ENCODE results near the gene TMEM59L.

TMEM59L gene

DNA sequence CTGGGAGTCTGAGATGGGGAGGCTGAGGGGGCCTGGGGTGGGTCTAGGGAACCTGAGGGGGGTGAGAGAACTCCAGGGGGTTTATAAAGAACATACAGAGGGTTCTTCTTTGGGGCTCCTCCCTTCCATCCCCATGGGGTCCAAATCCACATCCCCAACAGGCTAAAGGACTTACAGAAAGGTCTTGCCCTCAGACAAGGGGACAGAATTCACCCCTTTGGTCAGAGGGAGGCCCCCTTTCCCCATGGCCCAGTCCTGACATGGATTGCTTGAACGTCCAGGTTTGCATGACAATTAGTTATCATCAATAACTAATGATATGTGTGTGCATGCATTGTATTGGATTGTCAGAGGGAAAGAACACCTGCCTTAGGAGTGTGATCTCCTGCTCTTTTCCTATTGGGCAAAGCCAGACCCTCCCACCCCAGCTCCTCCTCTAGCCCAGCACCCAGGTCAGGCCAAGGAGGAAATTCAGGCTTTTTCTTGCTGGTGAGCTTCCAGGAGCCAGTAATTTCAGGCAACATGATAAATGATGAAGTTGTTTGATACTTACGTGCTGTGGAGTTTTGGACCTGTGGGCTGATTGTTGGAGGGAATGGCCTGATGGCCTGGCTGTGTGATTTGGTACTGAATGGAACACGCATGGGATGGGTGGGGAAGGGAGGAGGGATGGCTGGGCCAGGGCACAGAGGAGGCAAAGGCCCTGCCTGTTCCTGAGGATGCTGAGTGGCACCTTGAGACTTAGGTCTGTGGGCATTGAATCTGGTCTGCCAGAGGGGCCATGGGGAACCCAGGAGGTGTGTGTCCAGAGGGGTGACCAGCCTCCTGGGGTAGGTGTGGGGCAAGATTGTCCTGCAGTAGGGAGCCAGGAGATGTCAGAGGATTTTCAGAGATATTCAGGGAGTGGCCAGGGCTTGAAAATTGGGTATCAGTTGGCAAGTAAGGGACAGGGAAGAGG is 25.3 kb downstream of the TMEM59L start:
- DNase-seq (ENCODE audit: low read depth): no peak

DNA sequence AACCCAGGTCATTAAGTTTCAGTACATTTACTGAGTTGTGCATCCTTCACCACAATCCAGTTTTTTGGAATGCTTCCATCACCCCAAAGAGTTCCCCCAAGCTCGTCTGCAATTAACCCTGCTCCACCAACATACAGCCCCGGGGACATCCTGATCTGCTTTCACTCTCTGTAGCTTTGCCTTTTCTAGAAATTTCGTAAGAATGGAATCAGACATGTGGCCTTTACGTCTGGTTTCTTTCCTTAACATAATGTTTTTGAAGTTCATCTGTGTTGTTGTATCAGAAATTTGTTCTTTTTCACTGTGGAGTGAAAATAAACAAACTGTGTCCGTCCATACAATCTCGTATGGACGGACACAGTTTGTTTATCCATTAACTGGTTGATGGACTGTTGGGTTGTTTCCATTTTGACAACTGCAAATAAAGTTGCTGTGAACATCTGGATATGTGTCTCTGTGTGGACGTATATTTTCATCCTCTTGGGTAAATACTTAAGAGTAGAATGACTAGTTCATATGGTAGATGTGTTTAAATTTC is 27.1 kb downstream of the TMEM59L start:
- DNase-seq (ENCODE audit: low read depth): no peak

DNA sequence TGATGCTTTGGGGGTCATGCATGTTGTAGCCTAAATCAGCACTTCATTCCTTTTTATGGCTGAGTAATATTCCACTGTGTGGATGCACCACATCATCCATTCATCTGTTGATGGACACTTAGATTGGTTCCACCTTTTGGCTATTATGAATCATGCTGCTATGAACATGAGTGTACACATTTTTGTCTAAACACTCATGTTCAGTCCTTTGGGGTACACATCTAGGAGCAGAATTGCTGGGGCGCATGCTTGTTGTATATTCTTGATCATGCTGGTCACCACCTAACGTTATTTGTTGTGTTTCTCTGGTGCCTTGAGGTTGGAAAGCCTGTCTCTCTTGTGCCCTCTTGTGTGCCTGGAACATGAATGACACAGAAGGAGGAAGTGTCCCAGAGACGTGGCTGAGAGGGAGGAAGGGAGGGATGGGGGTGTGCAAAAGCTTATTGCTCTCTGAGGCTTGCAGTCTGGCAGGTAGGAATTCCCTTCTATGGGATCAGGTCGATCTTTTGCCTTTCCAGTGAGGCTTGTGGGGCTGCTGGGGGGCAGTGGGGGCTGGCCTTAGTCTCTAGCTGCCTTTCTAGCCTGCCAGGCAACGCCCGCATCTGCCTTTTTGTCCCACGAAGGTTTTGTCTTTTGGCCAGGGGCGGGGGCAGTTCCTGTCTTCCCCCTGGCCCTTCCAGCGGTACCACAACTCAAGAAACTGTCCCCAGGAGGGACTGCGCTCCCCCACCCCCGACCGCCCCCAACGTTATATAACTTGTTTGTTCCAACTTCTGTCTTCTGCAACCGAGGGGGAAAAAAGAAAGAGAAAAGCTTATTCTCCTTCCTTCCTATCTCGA is 31.7 kb downstream of the TMEM59L start:
- DNase-seq (ENCODE audit: low read depth): no peak

DNA sequence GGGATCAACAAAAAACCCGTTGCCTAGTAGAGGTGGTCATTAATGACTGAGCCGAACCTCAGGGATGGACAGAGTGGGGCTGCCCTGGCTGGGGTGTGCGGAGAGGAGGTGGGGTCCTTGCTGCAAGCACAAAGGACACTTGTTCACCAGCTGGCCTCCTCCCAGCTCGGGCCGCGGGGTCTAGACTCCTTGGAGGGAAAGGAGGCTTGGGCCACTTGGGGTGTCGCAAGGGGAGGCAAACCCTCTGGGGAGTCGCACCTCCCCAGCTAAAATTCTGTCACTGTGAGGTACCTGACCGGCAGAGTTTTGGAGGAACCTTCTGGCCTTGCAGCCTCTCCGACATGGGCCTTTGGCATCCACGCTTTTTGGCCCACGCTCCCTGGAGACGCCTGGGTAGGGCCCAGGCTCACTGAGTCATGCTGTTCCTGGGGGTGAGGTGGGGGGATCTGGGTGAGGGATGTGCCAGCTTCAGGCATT is 32.4 kb downstream of the TMEM59L start:
- DNase-seq (ENCODE audit: low read depth): no peak

DNA sequence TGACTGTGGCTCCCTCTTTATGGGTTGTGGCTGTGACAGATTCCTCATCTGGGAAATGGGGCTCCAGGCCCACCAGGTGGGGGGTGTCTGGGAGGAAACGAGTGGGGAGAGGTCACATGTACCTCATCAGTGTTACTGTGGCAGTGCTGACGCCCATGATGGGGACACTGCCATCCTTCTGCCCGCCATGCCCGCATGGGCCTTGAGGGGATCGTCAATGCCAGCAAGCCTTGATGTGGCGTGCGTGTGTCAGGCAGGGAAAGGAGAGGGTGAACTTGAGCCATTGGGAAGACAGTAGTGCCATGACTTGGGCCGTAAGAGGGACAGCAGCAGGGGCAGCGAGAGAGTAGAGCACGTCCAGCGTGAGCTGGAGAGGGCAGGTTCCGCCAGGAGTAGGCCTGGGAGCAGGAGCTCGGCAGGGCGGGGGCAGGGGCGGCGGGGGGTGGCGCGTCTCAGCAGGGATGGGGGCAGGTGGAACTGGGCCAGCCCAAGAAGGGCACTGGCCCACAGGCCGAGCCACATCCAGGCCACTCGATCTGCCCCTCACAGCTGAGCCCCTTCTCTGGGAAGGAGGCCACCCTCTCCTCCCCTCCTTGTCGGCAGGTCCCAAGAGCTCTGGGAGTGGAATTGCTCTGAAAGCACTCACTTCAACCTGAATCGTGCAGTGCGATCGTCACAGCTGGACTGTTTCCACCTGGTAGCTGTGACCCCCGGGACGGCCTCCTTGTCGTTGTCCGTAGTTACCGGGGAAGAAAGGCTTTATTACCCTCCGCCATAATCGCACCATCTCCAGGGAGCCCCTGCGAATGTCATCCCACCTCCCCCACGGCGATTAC is 34.1 kb downstream of the TMEM59L start:
- no peak for DNase-seq (ENCODE audit: low read depth)

DNA sequence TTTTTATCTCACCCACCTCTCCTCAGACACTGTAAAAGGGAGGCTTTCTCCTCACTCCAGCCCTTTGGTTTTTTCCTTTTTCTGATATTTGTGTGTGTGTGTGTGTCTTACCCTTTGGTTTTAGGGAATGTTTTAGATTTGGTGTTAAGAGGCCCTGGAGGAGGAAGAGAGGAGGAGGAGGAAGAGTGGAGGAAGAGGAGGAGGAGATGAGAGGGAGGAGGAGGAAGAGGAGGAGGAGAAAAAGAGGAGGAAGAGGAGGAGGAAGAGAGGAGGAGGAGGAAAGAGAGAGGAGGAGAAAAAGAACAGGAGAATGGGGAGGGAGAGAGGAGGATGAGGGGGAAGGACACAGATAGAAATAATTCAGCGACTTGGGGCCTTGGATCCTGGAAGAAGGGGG is 34.7 kb downstream of the TMEM59L start:
- DNase-seq (ENCODE audit: low read depth): no peak

DNA sequence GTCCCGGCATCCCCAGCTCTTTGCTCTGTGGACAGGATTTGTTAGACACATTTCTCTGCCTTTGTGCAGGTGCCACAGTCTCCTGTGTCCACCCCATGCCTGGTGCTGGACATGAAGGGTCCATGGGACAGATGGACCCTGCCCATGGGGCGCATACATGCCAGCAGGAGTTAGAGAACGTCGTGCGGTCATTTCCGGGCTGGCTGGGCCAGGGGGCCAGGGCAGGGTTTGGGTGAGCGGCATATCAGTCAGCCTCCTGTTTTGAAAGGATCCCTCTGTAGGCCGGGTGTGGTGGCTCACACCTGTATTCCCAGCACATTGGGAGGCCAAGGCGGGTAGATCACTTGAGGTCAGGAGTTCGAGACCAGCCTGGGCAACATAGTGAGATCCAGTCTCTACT is 35.1 kb downstream of the TMEM59L start:
- DNase-seq (ENCODE audit: low read depth): no peak

DNA sequence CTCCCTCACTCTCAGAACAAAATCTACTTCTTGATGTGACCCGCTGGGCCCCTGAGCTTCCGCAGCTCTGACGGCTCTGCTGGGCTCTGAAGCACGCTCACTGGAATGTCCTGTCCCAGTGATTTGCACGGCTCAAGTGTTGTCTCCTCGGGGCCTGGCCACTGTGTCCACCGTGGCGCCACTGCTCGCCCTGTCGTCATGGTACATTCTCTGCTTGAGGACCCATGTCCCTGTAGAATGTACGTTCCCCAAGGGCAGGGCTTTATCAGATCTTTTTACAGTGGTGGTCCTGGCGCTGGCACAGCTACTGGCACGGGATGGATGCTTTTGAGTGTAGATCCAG is 36.3 kb downstream of the TMEM59L start:
- DNase-seq (ENCODE audit: low read depth): no peak

DNA sequence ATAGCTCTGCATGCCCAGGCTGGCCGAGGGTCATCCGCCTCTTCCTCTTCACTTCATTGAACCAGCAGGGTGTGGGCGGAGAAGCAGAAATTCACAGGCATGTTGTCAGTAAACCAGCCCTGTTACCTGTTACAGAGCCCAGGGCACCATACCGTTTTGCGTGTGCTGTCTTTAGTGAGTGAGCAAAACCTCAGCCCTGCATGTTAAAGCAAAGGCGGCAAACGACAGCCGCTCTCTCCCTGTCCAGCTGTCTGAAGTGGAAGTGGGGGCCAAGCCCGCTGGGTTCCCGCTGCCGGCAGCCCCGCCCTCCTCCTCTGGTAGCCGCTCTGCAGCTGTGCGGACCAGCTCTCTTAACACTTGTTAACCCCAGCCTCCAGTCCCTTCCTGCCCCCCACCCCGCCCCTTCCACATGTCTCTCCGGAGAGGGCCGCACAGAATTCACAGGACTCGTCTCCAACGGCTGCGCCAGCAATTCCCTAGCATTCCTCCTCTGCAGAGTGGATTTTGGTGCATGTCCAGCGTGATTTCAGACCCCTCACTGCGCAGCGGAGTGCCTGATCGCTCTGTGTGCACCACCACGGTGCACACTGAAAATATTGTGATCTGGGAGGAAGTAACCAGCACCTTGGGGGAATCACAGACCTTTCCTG is 36.8 kb downstream of the TMEM59L start:
- no peak for DNase-seq (ENCODE audit: low read depth)

DNA sequence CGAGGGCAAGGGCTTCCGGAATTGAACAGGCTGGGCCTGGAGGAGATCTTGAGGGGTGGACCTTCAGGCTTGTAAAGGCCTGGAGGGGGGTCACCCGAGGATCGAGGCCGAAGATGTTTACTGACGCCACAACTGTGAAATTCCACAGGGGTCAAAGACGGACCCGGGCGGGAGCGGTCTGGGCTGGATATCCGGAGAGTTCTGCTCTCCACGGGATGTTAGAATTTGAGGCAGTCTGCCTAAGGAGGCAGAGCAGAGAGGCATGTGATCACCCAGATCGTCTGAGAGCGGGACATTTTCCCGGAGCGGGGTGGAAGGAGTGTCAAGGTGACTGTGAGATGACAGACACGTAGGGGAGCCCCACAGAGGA is 37.3 kb downstream of the TMEM59L start:
- no peak for DNase-seq (ENCODE audit: low read depth)

DNA sequence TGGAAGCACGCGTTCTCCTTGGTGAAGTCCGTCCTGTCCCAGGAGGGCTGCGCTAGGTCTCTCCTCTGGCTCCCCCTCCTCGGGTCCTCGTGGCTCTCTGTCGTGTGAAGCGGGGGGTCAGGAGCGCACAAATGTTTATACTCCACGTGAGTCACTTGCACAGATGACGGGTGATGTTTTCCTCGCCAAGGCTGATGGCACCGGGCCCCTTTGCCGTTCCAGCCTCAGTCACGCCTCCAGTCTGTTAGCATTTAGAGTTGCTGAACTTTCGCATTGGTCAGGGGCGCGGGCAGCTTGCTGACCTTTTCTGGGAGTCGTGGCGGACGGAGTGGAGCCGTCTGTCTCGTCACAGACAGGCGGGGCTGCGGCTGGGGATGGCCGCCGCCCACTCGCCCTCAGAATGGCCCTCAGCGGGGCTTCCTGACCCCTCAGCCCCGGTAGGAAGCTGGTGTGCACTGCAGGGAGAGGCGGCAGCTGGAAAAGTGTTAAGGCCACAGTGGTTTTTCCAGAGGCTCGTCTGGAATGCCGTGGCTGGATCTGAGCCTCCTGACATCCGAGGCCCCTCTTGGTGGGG is 37.9 kb downstream of the TMEM59L start:
- DNase-seq (ENCODE audit: low read depth): no peak

DNA sequence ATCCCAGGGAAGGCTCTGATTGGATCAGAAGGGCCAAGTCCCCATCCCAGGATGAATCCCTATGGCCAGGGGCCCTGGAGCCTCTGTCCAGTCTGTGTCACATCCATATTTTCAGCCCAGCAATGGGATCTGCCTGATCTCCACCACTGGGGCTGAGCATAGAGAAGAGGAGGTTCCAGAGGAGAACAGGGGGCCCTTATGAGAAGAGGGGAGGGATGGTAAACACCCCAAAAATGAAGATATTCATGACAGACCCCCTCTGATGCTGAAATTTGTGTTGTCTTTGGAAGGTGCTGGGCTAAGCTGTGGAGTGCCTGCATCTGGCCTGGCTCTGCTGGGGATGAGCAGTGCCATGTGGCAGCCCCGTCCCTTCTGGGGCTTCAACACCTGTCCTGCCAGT is 38.6 kb downstream of the TMEM59L start:
- no peak for DNase-seq (ENCODE audit: low read depth)

DNA sequence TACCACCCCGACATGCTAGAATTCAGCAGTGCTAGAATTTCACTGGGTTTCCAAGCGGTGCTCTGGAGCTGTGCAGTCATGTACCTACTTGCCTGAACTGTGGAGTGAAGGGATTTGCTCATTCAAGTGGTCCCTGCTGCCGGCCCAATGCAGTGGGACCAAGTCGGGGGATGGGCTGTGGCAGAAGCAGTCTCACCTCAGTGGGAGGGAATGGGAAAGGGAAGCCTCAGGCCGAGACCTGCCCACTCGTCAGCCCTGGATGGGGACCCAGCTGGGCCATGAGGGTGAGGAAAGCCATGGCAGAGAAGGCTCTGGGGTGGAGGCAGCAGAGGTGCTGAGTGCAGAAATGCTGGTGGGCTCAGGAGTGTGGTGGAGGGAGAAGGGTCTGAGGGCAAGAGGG is 39.1 kb downstream of the TMEM59L start:
- DNase-seq (ENCODE audit: low read depth): no peak

DNA sequence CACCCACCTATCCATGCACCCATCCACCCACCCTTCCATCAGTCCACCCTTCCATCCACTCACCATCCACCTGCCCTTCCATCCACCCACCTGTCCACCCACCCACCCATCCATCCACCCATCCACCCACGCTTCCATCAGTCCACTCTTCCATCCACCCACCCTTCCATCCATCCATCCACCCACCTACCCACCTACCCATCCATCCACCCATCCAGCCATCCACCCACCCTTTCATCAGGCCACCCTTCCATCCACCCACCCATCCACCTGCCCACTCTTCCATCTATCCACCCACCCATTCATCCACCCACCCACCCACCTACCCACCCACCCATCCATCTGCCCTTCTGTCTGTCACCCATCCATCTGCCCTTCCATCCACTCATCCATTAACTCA is 41.2 kb downstream of the TMEM59L start:
- no peak for DNase-seq (ENCODE audit: low read depth)

DNA sequence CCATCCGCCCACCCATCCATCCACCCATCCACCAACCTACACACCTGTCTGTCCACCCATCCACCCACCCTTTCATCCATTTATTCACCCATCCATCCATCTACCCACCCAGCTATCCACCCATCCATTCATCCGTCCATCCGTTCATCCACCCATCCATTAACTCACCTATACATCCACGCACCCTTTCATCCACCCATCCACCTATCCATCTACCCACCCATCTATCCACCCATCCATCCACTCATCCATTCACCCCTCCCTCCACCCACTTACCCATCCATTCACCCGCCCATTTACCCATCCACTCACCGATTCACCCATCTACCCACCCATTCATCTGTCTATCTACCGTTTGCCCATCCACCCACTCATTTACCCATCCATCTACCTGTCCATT is 41.8 kb downstream of the TMEM59L start:
- no peak for DNase-seq (ENCODE audit: low read depth)

DNA sequence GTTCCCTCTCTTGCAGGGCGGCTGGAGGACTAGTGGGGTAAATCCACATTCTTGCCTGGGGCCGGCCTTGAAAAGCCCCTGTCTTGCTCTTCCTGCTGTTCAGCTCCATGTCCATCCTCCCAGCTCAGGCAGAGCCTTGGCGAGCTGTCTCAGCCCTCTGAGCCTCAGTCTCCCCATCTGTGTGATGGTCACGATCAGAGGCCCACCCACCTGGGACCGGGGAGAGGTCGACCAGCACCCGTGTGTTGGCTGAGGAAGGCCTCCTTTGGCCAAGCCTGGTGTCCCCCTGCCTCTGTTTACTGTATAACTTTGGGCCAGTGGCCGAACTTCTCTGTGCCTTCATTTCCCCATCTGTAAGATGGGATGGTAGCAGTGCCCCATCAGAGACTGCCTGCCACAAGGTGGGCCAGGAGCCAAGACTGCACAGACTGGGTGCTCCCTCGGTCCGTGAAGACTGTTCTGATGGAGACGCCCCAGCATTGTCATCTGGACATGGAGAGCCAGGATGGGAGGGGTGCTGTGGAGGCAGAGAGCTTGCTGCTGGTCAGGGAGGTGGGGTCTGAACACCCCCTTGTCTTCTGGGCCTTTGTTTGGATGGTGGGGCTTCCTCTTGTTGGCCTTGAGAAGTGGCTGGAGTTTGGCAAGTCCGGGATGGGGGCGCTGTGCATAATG is 42.6 kb downstream of the TMEM59L start:
- DNase-seq (ENCODE audit: low read depth): no peak

DNA sequence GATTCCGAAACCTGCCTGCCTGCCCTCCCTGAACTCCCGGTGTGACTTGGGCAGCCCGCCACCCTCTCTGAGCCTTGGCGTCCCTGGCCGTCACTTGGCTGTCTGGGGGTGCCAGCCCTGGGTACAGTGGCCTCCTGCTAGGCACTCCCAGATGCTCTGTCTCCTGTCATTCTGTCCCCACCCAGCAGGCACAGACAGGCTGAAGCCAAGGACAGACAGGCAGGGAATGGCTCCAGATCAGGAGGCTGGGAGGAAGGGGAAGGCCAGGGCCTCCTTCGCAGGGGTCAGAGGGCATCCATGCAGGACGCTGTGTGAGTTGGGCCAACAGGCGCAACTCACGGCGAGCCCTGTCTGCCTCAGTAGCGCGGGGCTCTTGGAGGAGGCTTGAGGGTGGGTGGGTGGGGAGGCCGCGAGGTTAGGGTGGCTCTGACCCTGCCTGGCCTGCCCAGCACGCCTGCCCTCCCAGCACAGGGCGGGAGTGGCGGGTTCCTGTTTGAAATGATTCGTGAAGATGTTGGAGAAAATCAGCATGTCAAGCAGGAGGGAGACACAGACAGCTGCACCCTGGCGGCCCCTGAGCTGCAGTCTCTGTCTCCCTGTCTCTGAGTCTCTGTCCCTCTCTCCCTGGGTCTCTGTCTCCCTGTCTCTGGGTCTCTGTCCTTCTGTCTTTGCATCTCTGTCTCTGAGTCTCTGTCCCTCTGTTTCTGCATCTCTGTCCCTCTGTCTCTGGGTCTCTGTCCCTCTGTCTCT is 43.8 kb downstream of the TMEM59L start:
- no peak for DNase-seq (ENCODE audit: low read depth)

DNA sequence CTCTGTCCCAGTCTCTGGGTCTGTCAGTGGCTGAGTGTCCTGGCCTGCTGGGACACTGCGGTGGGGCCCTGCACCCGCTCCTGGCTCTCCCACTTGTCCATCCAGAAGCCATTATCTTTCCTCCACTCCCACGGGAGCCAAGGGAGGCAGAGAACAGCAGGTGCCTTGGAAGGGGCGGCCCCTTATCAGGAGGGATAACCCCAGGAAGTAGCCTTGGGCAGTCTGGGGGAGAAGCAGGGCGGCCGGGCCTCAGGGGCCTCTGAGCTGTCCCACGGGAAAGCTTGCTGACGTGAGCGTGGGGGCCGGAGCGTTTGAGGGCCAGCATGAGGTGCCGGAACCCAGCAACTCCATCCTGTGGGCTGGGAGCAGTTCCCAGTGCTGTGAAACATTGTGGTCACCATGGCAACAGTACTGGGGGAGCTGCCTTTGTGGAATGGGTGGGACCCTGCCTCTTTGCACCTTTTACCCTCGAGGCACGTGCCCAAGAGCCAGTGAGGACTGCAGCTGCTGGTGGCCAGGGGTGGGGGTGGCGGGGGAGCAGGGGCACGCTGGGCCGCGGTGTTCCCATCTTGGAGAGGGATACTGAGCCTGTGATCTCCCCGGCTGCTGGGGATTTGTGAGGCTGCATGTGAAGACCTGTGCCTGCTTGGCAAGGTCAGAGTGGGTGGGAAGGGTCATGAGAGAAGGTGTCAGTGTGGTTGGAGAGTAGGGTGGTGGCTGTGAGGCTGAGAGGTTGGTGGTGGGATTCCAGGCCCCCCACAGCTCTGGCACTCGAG is 45.1 kb downstream of the TMEM59L start:
- DNase-seq (ENCODE audit: low read depth): no peak

DNA sequence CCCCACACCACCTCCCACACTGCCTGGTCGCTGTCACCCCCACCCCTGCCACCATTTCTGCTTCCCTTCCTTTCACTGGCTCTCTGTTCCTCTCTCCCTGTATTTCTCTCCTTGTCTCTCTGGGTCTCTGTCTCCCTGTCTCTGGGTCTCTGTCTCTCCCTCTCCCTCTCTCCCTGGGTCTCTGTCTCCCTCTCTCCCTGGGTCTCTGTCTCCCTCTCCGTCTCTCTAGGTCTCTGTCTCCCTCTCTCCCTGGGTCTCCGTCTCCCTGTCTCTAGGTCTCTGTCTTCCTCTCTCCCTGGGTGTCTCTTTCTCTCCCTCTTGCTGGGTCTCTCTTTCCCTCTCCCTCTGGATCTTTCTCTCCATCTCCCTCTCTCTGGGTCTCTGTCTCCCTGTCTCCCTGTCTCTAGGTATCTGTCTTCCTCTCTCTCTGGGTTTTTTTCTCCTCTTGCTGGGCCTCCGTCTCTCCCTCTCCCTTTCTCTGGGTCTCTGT is 45.7 kb downstream of the TMEM59L start:
- no peak for DNase-seq (ENCODE audit: low read depth)
